Neural progenitor cell (in vitro differentiated cells): ENCODE measurements around the gene RAB6B.

Source experiments
- CTCF ChIP-seq: fragments of 200-600 bp; sonication (generic); IDR thresholded peaks from 2 replicates; pipeline ENCODE4 v1.5.1; 2017; ENCODE audit warnings: antibody characterized with exemption, mild to moderate bottlenecking
- EZH2 ChIP-seq: fragments of 200-600 bp; sonication (generic); IDR thresholded peaks from 2 replicates; pipeline ENCODE4 v1.6.1; 2017; ENCODE audit warnings: antibody characterized with exemption, mild to moderate bottlenecking, moderate library complexity
- EZH2phosphoT487 ChIP-seq: fragments of 200-600 bp; sonication (generic); IDR thresholded peaks from 2 replicates; pipeline ENCODE4 v1.6.1; 2017; ENCODE audit warnings: antibody characterized with exemption

GRCh38 chr3:133840055-133840737 lies 55.5 kb downstream of the RAB6B start:
- TF ChIP-seq CTCF (no peak), EZH2phosphoT487 (no peak), EZH2 (no peak)
